Osteocyte (in vitro differentiated cells): ENCODE data around the gene DDO. TPM values are rescaled to one million over a fixed set of nuclear protein-coding genes. Genes with fewer than 3 reads are reported as not detected.

Experiments used
- DNase-seq: peaks from one replicate; pipeline ENCODE4 v3.0.0; 2021; ENCODE audit warnings: mixed read lengths; ENCODE audit not compliant: unreplicated experiment; ENCODE audit errors: extremely low spot score
- H3K27ac Mint-ChIP-seq: one replicate; pipeline ENCODE4 v1.8.0; 2021; ENCODE audit warnings: mild to moderate bottlenecking, mixed read lengths; ENCODE audit not compliant: unreplicated experiment
- H3K27me3 Mint-ChIP-seq: one replicate; pipeline ENCODE4 v1.8.0; 2021; ENCODE audit warnings: mixed read lengths; ENCODE audit not compliant: unreplicated experiment
- H3K36me3 Mint-ChIP-seq: one replicate; pipeline ENCODE4 v1.8.0; 2021; ENCODE audit warnings: mixed read lengths; ENCODE audit not compliant: unreplicated experiment
- H3K4me1 Mint-ChIP-seq: one replicate; pipeline ENCODE4 v1.8.0; 2021; ENCODE audit warnings: mixed read lengths; ENCODE audit not compliant: unreplicated experiment
- H3K4me3 Mint-ChIP-seq: one replicate; pipeline ENCODE4 v1.8.0; 2021; ENCODE audit warnings: mild to moderate bottlenecking, moderate library complexity, mixed read lengths; ENCODE audit not compliant: unreplicated experiment
- H3K9me3 Mint-ChIP-seq: one replicate; pipeline ENCODE4 v1.8.0; 2021; ENCODE audit warnings: mixed read lengths; ENCODE audit not compliant: unreplicated experiment
- total RNA-seq: library from RNA; stranded (reverse); gene quantifications from 2 replicates; pipeline ENCODE4 v1.2.1, GENCODE V29; 2021
- TF ChIP-seq, protein P1 (sequence below): fragments of 200-600 bp; sonication (generic); IDR thresholded peaks from 2 replicates; pipeline ENCODE4 v1.5.0; 2021; ENCODE audit warnings: antibody characterized with exemption, mild to moderate bottlenecking, moderate library complexity

DDO gene
- total RNA-seq, 1 donor from 2014 or later: not detected

DNA sequence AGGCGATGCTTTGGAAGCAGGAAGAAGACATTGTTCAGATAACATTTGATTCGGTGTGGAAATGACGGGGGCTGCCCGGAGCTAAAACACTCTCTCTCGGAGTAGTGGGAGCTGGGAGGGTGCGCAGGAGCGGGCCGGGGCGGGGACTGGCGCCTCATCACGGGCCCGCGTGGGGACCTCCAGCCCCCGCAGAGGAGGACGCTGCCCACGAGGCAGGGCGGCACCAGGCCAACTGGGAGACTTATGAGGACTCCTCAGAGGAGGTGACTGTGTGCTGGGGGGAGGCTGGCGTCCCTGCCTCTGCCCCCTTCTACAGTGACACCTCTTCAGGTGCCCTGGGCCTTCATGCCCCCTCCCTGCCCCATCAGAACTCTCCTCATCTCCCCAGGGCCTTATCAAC is 15.2 kb downstream of the DDO start:
- H3K27ac Mint-ChIP-seq: no peak overlapping the region
- H3K27me3 Mint-ChIP-seq: peaks cover 5% of the 10 kb centered on the region
- TF ChIP-seq, protein P1, sequence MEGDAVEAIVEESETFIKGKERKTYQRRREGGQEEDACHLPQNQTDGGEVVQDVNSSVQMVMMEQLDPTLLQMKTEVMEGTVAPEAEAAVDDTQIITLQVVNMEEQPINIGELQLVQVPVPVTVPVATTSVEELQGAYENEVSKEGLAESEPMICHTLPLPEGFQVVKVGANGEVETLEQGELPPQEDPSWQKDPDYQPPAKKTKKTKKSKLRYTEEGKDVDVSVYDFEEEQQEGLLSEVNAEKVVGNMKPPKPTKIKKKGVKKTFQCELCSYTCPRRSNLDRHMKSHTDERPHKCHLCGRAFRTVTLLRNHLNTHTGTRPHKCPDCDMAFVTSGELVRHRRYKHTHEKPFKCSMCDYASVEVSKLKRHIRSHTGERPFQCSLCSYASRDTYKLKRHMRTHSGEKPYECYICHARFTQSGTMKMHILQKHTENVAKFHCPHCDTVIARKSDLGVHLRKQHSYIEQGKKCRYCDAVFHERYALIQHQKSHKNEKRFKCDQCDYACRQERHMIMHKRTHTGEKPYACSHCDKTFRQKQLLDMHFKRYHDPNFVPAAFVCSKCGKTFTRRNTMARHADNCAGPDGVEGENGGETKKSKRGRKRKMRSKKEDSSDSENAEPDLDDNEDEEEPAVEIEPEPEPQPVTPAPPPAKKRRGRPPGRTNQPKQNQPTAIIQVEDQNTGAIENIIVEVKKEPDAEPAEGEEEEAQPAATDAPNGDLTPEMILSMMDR: no peak
- no peak overlapping the region for H3K4me3 Mint-ChIP-seq
- H3K36me3 Mint-ChIP-seq: no peaks in the 10 kb centered on the region
- H3K4me1 Mint-ChIP-seq: peaks cover 8% of the 10 kb centered on the region
- DNase-seq: no peak
- H3K9me3 Mint-ChIP-seq: no peaks in the 10 kb centered on the region

DNA sequence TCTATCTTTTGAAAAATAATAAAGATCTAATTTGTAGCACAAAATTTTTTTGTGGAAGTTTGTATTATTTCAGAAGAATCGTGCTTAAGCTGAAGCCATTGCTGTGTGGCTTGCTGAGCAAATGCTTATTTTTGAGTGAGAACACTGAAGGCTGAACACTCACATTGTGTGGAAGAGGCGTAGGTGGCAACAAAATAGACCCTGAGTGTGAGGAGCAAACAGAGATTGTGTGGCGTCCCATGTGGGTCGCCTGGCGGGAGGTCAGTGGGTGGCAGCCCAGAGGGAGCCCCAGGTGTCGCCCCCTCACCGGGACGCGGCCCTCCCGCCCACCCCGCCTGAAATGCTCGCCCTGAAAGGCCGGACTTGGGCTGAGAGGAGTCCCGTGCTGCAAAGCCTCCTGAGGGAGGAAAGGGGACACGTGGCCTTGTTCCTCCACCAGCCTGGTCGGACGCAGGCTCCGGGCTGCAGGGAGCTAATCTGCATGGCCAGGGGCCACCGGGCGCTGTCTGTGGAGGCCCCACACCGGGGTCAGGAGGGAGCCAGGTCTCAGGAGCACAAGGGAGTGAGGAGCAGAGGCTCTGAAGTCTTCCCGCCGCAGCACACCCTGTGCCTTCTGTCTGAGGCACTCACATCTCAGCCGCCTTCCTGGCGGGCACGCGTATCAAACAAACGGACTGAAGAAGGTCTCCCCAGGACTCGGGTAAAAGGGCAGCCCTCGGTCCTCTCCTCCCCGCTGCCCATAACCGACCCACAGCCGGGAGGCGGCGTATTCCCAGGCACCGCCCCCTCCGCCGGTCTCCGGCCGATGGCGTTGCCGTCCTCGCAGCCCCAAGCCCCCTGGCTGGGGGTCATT is 15.9 kb downstream of the DDO start:
- H3K4me3 Mint-ChIP-seq: no peak overlapping the region
- no peak for DNase-seq
- TF ChIP-seq, protein P1: no peak
- H3K9me3 Mint-ChIP-seq: no peaks in the 10 kb centered on the region
- no peaks in the 10 kb centered on the region for H3K36me3 Mint-ChIP-seq
- peaks cover 5% of the 10 kb centered on the region for H3K27me3 Mint-ChIP-seq
- peaks cover 8% of the 10 kb centered on the region for H3K4me1 Mint-ChIP-seq
- H3K27ac Mint-ChIP-seq: no peak overlapping the region

DNA sequence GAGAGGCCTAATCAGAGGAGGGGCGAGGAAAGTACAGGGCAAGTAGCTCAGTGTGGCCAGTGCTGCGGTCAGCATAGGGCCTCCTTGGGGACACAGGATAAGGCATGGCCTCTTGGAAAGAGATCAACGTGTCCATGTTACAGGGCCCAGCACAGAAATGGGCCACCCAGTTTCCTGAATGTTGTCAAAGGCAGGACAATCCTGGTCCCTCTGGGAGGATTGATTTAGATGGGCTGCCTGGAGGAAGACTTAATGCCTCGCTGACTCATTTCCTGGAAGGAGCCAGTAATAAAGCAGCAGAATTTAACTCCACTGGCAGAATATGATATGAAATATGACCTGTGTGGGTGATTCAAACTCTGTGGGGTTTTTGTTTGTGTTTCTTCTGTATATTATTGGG is 16.6 kb downstream of the DDO start:
- Mint-ChIP-seq H3K36me3 (no peaks in the 10 kb centered on the region), H3K4me3 (no peak overlapping the region), H3K27me3 (peaks cover 2% of the 10 kb centered on the region), H3K4me1 (peaks cover 8% of the 10 kb centered on the region), H3K9me3 (no peaks in the 10 kb centered on the region), H3K27ac (peak overlapping the region; percentile 40)
- DNase-seq: peak; percentile 46
- TF ChIP-seq, protein P1: no peak

DNA sequence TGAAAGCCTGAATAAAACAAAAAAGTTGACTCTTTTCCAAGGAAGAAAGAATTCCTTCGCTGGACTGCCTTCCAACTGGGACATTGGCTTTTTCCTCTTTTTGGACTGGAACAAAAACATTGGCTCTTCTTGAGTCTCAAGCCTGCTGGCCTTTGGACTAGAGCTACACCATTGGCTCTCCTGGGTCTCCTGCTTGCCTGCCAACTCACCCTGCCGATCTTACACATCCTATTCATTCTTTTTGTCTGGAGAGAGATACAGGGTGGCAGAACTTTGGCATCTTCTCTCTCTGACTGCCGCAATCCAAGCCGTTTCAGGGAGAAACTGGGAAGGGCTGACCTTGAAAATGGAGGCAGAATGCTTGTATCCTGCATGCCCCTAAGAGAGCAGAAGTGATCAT is 20.2 kb downstream of the DDO start:
- no peak for DNase-seq
- TF ChIP-seq, protein P1: no peak
- Mint-ChIP-seq H3K27ac (no peak overlapping the region), H3K4me1 (peaks cover 8% of the 10 kb centered on the region), H3K36me3 (no peaks in the 10 kb centered on the region), H3K27me3 (peaks cover 13% of the 10 kb centered on the region), H3K4me3 (no peak overlapping the region), H3K9me3 (no peaks in the 10 kb centered on the region)

DNA sequence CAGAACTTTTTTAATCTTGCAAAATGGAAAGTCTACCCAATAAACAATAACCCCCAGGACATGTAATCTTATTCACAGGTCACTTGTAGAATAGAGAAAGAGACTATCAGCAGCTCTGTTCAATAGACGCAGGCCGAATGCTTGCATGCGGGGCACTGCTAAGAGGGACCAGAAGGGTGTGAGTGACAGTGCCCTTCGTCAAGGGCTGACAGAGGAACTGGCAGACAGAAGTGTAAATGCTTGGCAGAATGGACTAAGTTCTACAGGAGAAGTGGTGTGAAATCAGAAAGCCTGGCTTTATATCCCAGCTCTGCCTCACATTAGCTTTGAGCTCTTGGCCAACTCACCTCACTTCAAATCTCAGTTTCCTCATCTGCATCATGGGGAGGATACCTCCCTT is 21.0 kb downstream of the DDO start:
- H3K36me3 Mint-ChIP-seq: no peaks in the 10 kb centered on the region
- no peaks in the 10 kb centered on the region for H3K9me3 Mint-ChIP-seq
- peaks cover 8% of the 10 kb centered on the region for H3K4me1 Mint-ChIP-seq
- H3K27ac Mint-ChIP-seq: no peak overlapping the region
- peaks cover 15% of the 10 kb centered on the region for H3K27me3 Mint-ChIP-seq
- H3K4me3 Mint-ChIP-seq: no peak overlapping the region
- TF ChIP-seq, protein P1: no peak
- no peak for DNase-seq
